ENCODE results near the gene CCDC17. TPM values are rescaled to one million over a fixed set of nuclear protein-coding genes. Genes with fewer than 3 reads are reported as not detected.

CCDC17 gene
- 1.4 and 1.9 TPM in 2 replicates for total RNA-seq (2014; rRNA removed; shearing (Covaris generic))

DNA sequence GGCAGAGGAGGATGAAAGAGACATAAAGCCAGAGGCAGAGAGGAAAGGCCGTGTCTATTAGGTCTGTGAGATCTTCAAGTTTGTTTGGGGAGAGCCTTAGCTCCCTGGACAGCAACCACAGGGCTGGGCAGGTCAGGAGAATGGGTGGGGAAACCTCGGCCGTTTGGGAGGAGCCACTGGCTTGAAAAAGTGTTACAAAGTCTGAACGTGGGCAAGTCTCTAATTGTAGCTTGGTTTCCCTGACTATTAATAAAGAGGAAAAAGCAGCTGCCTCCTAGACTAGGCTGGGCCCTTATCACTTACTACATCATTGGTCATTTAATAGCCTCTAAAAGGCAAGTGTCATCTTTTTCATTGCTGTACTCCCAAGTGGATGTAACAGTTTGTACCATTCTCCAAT is at the start of gene CCDC17:
CCDC17 (minus strand) TSS at position 83 of the 400 bp plus-strand sequence. CDS start 145 bp downstream, outside the sequence.

DNA sequence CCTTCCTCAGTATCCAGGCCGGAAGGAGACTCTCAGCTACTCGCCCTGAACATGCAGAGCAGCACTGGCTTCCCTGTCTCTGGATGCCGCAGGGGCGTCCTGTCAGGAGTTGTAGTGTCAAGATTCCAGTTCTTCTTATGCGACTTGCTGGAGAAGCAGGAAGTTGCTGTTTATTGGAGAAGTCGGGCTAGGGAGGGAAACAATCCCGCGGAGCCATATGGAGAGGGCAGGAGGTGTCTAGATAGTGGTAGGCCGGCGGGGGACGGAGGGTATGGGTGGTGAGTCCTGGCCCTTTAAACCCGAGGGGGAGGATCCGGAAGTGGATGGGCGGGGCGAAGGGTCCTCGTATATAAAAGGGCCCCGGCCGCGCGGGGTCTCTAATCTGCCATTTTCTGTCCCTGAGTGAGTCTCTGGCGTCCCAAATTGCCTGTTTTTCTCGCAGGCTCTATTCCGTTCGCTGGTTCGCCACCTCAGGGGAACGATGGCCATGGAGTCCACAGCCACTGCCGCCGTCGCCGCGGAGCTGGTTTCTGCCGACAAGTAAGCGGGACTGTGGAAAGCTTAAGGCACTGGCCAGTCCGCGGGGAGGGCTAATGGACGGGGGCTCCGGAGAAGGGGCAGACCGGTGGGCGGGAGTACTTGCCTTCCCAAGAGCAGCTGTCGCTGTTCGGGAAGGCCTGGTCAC is 40.0 kb downstream of the CCDC17 start, which contains the start of gene NASP:
NASP (plus strand) TSS at position 376 of the 685 bp plus-strand sequence; CDS start at position 482, 106 bp downstream.

Small RNAs within 50 kb of the gene (small RNA-seq; reads per million reads assigned to genes)
- not detected for gene AL355480.1
- gene AL355480.2 = not detected
- gene AL355480.3 = not detected
- gene AL355480.4 = not detected

Other genes with a start within 250 kb of the CCDC17 start
- gene TESK2, start 132.9 kb downstream of the CCDC17 start, total RNA-seq (2014; rRNA removed; shearing (Covaris generic)) = 4.0 and 5.4 TPM in 2 replicates
- 3.3 and 4.3 TPM in 2 replicates for gene CCDC163, start 124.0 kb downstream of the CCDC17 start, total RNA-seq (2014; rRNA removed; shearing (Covaris generic))
- 9.8 and 12.8 TPM in 2 replicates for gene MMACHC, start 123.8 kb downstream of the CCDC17 start, total RNA-seq (2014; rRNA removed; shearing (Covaris generic))
- gene PRDX1, start 102.2 kb downstream of the CCDC17 start, total RNA-seq (2014; rRNA removed; shearing (Covaris generic)) = 443 and 469 TPM in 2 replicates
- gene AKR1A1, start 73.2 kb downstream of the CCDC17 start, total RNA-seq (2014; rRNA removed; shearing (Covaris generic)) = 74.3 and 76.6 TPM in 2 replicates
- gene NASP, start 40.0 kb downstream of the CCDC17 start, total RNA-seq (2014; rRNA removed; shearing (Covaris generic)) = 166 and 182 TPM in 2 replicates
- 85.1 and 114 TPM in 2 replicates for gene GPBP1L1, start 62.5 kb upstream of the CCDC17 start, total RNA-seq (2014; rRNA removed; shearing (Covaris generic))
- 16.3 and 26.6 TPM in 2 replicates for gene TMEM69, start 64.1 kb upstream of the CCDC17 start, total RNA-seq (2014; rRNA removed; shearing (Covaris generic))
- gene IPP, start 126.6 kb upstream of the CCDC17 start, total RNA-seq (2014; rRNA removed; shearing (Covaris generic)) = 6.5 and 7.0 TPM in 2 replicates
- gene MAST2, start 179.6 kb upstream of the CCDC17 start, total RNA-seq (2014; rRNA removed; shearing (Covaris generic)) = 18.6 and 19.8 TPM in 2 replicates